GM23338 (cell line): Measurements from ENCODE around the gene FBXO8. TPM values are rescaled to one million over a fixed set of nuclear protein-coding genes. Genes with fewer than 3 reads are reported as not detected.

Experiments
- ATAC-seq: fragments of 200-7000 bp; cut with Tn5 transposase; 3 replicates; pipeline ENCODE4 v1.9.1; 2020
- DNase-seq: peaks from one replicate; pipeline ENCODE4 v3.0.0-alpha.2; 2015; ENCODE audit warnings: low spot score
- H2AFZ ChIP-seq: fragments of 200-600 bp; sonication (generic); 2 replicates; pipeline ENCODE4 v1.8.0; 2016; ENCODE audit warnings: antibody characterized with exemption, mild to moderate bottlenecking, moderate library complexity
- H3F3A ChIP-seq: fragments of 200-600 bp; sonication (generic); replicated peaks from 2 replicates; pipeline ENCODE4 v1.8.0; 2017; ENCODE audit warnings: antibody characterized with exemption, mixed run types, low read depth
- H3K27ac ChIP-seq: fragments of 200-600 bp; sonication (generic); 2 replicates; pipeline ENCODE4 v1.6.1; 2016; ENCODE audit warnings: low read depth
- H3K27me3 ChIP-seq: fragments of 200-600 bp; sonication (generic); 2 replicates; pipeline ENCODE4 v1.8.0; 2016; ENCODE audit warnings: mild to moderate bottlenecking, mixed run types, moderate library complexity; ENCODE audit not compliant: insufficient read depth
- H3K36me3 ChIP-seq: fragments of 200-600 bp; sonication (generic); 2 replicates; pipeline ENCODE4 v1.8.0; 2016; ENCODE audit warnings: mild to moderate bottlenecking; ENCODE audit not compliant: insufficient read depth
- H3K4me1 ChIP-seq: fragments of 200-600 bp; sonication (generic); 2 replicates; pipeline ENCODE4 v1.8.0; 2016; ENCODE audit warnings: mild to moderate bottlenecking, moderate library complexity; ENCODE audit not compliant: insufficient read depth
- H3K4me2 ChIP-seq: fragments of 200-600 bp; sonication (generic); 2 replicates; pipeline ENCODE4 v1.7.1; 2017; ENCODE audit warnings: mixed run types
- H3K4me3 ChIP-seq: fragments of 200-600 bp; sonication (generic); 2 replicates; pipeline ENCODE4 v1.6.1; 2016; ENCODE audit warnings: mixed run types
- H3K79me2 ChIP-seq: fragments of 200-600 bp; sonication (generic); replicated peaks from 2 replicates; pipeline ENCODE4 v1.8.0; 2017; ENCODE audit warnings: mild to moderate bottlenecking; ENCODE audit not compliant: insufficient read depth
- H3K9me2 ChIP-seq: fragments of 200-600 bp; sonication (generic); 2 replicates; pipeline ENCODE4 v1.8.0; 2017; ENCODE audit not compliant: insufficient read depth
- H4K20me1 ChIP-seq: fragments of 200-600 bp; sonication (generic); replicated peaks from 2 replicates; pipeline ENCODE4 v1.8.0; 2017; ENCODE audit warnings: mild to moderate bottlenecking; ENCODE audit not compliant: insufficient read depth
- H3K27ac Mint-ChIP-seq: 2 replicates; pipeline ENCODE4 v1.8.0; 2020; ENCODE audit warnings: inconsistent platforms, mild to moderate bottlenecking, moderate library complexity, mixed read lengths
- H3K27me3 Mint-ChIP-seq: 3 replicates; pipeline ENCODE4 v1.8.0; 2022; ENCODE audit warnings: low read depth, mild to moderate bottlenecking, moderate library complexity, mixed read lengths, inconsistent platforms; ENCODE audit not compliant: insufficient read depth, poor library complexity
- H3K36me3 Mint-ChIP-seq: 3 replicates; pipeline ENCODE4 v1.8.0; 2021; ENCODE audit warnings: low read depth, mild to moderate bottlenecking, inconsistent platforms, moderate library complexity, mixed read lengths
- H3K4me1 Mint-ChIP-seq: 3 replicates; pipeline ENCODE4 v1.8.0; 2020; ENCODE audit warnings: mild to moderate bottlenecking, inconsistent platforms, mixed read lengths
- H3K4me3 Mint-ChIP-seq: 3 replicates; pipeline ENCODE4 v1.8.0; 2021; ENCODE audit warnings: moderate library complexity, mild to moderate bottlenecking, inconsistent platforms, mixed read lengths
- H3K9me3 Mint-ChIP-seq: 3 replicates; pipeline ENCODE4 v1.8.0; 2020; ENCODE audit warnings: moderate library complexity, mild to moderate bottlenecking, inconsistent platforms, mixed read lengths
- CREB1 ChIP-seq: fragments of 250-450 bp; sonication (Bioruptor Pico); IDR thresholded peaks from 2 replicates; pipeline ENCODE4 v1.5.0; 2020; ENCODE audit warnings: low read depth, mild to moderate bottlenecking, moderate library complexity
- CTCF ChIP-seq, 2 experiments: fragments of 200-600 bp in 1 of 2; sonication (generic) in 1 of 2; conservative IDR thresholded peaks; 2 replicates each; pipeline versions ENCODE4 v1.5.1 to v1.6.1; 2016 to 2017; ENCODE audit warnings: antibody characterized with exemption in 2 of 2, low read depth in 2 of 2, mild to moderate bottlenecking in 2 of 2, moderate library complexity in 1 of 2
- ETS1 ChIP-seq: IDR thresholded peaks from 2 replicates; pipeline ENCODE4 v1.6.1; 2016; ENCODE audit warnings: antibody characterized with exemption
- EZH2phosphoT487 ChIP-seq: fragments of 200-600 bp; sonication (generic); IDR thresholded peaks from one replicate; pipeline ENCODE4 v1.8.1; 2018; ENCODE audit warnings: antibody characterized with exemption; ENCODE audit not compliant: unreplicated experiment
- NANOG ChIP-seq: IDR thresholded peaks from 2 replicates; pipeline ENCODE4 v1.6.1; 2016; ENCODE audit warnings: antibody characterized with exemption, borderline replicate concordance
- REST ChIP-seq: IDR thresholded peaks from one replicate; pipeline ENCODE4 v1.6.1; 2018; ENCODE audit warnings: antibody characterized with exemption; ENCODE audit not compliant: unreplicated experiment
- STAT1 ChIP-seq: IDR thresholded peaks from one replicate; pipeline ENCODE4 v1.6.1; 2016; ENCODE audit warnings: antibody characterized with exemption; ENCODE audit not compliant: unreplicated experiment
- ZNF462 ChIP-seq: fragments of 250-450 bp; sonication (Bioruptor Pico); IDR thresholded peaks from 2 replicates; pipeline ENCODE4 v1.5.0; 2020; ENCODE audit warnings: mild to moderate bottlenecking, moderate library complexity
- polyA plus RNA-seq: library from polyadenylated mRNA; unstranded; fragments of >200 nt; fragmentation: Nextera tagmentation; extraction: Ambion mirVana; gene quantifications from 2 replicates; pipeline ENCODE4 v1.2.1, GENCODE V29; 2016
- total RNA-seq: library from RNA; depleted of rRNA; stranded (reverse); fragments of >200 nt; shearing (Covaris generic); gene quantifications from 2 replicates; pipeline ENCODE4 v1.2.3, GENCODE V29; 2014

Gene FBXO8
- total and polyA plus RNA-seq, 2 experiments from 2014 or later, result 5.8 to 7.9 TPM

- no peak for TF ChIP-seq ZNF462 (CRISPR knock-in tag)
- TF ChIP-seq CTCF (conservative IDR thresholded peaks at IDR 0.05; ENCODE audit: low read depth in 2 of 2), result no peak
- no peak for TF ChIP-seq STAT1
- TF ChIP-seq ETS1, result no peak
- no peak for TF ChIP-seq CREB1 (CRISPR knock-in tag)
- no peak for TF ChIP-seq NANOG
- no peak for TF ChIP-seq EZH2phosphoT487
Observed at GRCh38 chr4:174252412-174252811, 31.1 kb downstream of the FBXO8 start (continued).

- DNase-seq (no peak), ATAC-seq (no peak)
- Histone ChIP-seq H4K20me1 (no peaks in the 10 kb centered on the region), H3K4me1 (no peaks in the 10 kb centered on the region), H3K27me3 (no peaks in the 10 kb centered on the region), H3K27ac (no peak overlapping the region), H3F3A (no peaks in the 10 kb centered on the region), H3K9me2 (no peaks in the 10 kb centered on the region), H3K4me2 (no peak overlapping the region), H3K79me2 (no peaks in the 10 kb centered on the region), H2AFZ (no peak overlapping the region), H3K36me3 (no peaks in the 10 kb centered on the region), H3K4me3 (no peak overlapping the region)
- Mint-ChIP-seq H3K27ac (no peak overlapping the region), H3K27me3 (no peaks in the 10 kb centered on the region), H3K4me1 (no peaks in the 10 kb centered on the region), H3K36me3 (no peaks in the 10 kb centered on the region), H3K9me3 (no peaks in the 10 kb centered on the region), H3K4me3 (no peak overlapping the region)
- TF ChIP-seq NANOG (no peak), EZH2phosphoT487 (no peak), REST (no peak), STAT1 (no peak)
Observed at GRCh38 chr4:174248407-174248806, 35.1 kb downstream of the FBXO8 start.
